Bronchial epithelial cell (primary cell): ENCODE measurements around the gene SLC1A4. TPM values are rescaled to one million over a fixed set of nuclear protein-coding genes. Genes with fewer than 3 reads are reported as not detected.
"Not testable (repeated sequence)": the region's sequence is repeated elsewhere in the genome, so short reads cannot be mapped to it uniquely, and the experiment has no call there.

Source experiments
- DNase-seq: peaks from one replicate; pipeline ENCODE4 v3.0.0-alpha.2; 2010; ENCODE audit warnings: low read depth
- FAIRE-seq: peaks from 2 replicates; lab custom pipeline; 2011; peaks lifted over from hg19 to GRCh38; lab: Jason Lieb, UNC
- H3K27me3 ChIP-seq: 2 replicates; pipeline ENCODE4 v1.5.1; 2011; ENCODE audit warnings: low read length; ENCODE audit not compliant: control insufficient read depth, insufficient read depth
- H3K36me3 ChIP-seq: 2 replicates; pipeline ENCODE4 v1.5.1; 2011; ENCODE audit warnings: low read length; ENCODE audit not compliant: control insufficient read depth, insufficient read depth
- H3K4me3 ChIP-seq: 2 replicates; pipeline ENCODE4 v1.5.1; 2011; ENCODE audit warnings: mild to moderate bottlenecking, low read depth, low read length, control low read depth
- total RNA-seq: library from RNA; depleted of rRNA; stranded (reverse); fragments of >200 nt; gene quantifications from 2 replicates; pipeline ENCODE4 v1.2.1, GENCODE V29; 2014
- TF ChIP-seq, protein P1 (sequence below): IDR thresholded peaks from 2 replicates; pipeline ENCODE4 v1.5.1; 2011; ENCODE audit warnings: mild to moderate bottlenecking, moderate library complexity, low read length, control low read depth, inconsistent platforms; ENCODE audit not compliant: insufficient read depth, severe bottlenecking

Gene SLC1A4
- total RNA-seq, 1 donor from 2014 or later, result 26.3 TPM

DNA sequence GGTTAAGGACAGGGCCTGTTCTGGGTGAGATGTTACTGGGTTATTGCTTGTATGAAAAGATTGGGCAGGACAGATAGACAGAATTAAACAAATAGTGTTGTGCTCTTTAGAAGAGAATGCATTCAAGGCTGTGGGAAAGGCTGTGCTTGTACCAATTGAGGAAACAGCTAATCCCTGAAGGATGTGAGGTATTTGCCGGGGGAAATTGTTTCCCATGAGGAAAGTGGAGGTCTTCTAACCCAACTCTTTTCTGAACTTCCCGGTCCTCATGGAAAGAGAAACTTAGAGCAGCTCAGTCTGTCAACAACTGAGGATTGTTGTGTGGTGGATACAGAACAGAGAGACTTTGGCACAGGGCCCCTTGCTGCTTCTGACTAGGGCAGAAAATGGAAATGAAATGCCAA is 9.5 kb downstream of the SLC1A4 start:
- TF ChIP-seq, protein P1, sequence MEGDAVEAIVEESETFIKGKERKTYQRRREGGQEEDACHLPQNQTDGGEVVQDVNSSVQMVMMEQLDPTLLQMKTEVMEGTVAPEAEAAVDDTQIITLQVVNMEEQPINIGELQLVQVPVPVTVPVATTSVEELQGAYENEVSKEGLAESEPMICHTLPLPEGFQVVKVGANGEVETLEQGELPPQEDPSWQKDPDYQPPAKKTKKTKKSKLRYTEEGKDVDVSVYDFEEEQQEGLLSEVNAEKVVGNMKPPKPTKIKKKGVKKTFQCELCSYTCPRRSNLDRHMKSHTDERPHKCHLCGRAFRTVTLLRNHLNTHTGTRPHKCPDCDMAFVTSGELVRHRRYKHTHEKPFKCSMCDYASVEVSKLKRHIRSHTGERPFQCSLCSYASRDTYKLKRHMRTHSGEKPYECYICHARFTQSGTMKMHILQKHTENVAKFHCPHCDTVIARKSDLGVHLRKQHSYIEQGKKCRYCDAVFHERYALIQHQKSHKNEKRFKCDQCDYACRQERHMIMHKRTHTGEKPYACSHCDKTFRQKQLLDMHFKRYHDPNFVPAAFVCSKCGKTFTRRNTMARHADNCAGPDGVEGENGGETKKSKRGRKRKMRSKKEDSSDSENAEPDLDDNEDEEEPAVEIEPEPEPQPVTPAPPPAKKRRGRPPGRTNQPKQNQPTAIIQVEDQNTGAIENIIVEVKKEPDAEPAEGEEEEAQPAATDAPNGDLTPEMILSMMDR, result no peak
- no peak for FAIRE-seq
- peaks cover 2% of the 10 kb centered on the region for H3K36me3 ChIP-seq

DNA sequence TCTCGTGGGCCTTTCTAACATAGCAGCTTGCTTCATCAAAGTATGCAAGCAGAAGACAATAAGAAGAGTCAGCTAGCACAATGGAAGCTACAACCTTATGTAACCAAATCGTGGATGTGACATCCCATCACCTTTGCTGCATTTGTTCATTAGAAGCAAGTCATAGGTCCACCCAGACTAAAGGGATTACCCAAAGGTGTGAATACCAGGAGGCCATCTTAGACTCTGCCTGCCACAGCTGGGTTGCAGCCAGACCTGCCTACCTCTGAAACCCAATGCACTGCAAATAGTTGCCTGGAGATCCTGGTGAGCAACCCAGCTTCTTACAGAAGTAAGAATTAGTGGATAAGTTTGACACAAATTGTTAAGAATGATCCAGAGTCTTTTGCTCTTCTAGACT is 10.6 kb downstream of the SLC1A4 start:
- Histone ChIP-seq H3K36me3 (peaks cover 2% of the 10 kb centered on the region), H3K27me3 (no peaks in the 10 kb centered on the region), H3K4me3 (no peak overlapping the region)
- FAIRE-seq (no peak), DNase-seq (no peak)
- TF ChIP-seq, protein P1, result no peak

More for the DNA sequence above, 9.5 kb downstream of the SLC1A4 start:
- H3K27me3 ChIP-seq, result no peaks in the 10 kb centered on the region
- no peak for DNase-seq
- no peak overlapping the region for H3K4me3 ChIP-seq

DNA sequence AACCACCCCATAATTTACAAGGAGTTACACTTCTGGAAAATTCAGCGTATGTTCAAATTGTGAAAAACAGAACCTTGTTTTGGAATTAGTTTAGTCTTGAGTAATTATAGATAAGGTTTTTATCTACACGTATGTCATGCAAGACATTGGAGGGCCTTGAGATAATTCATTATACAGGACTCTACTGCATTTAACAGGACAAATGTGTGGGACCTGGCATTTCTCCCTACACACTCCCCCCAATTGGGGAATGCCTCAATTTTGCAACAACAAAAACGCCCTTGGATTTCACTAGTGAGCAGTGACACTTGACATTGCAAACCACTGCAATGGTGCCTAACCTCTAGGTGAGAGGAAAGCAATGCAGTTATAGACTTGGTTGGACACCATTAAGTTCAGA is 11.4 kb downstream of the SLC1A4 start:
- H3K4me3 ChIP-seq, result no peak overlapping the region

DNA sequence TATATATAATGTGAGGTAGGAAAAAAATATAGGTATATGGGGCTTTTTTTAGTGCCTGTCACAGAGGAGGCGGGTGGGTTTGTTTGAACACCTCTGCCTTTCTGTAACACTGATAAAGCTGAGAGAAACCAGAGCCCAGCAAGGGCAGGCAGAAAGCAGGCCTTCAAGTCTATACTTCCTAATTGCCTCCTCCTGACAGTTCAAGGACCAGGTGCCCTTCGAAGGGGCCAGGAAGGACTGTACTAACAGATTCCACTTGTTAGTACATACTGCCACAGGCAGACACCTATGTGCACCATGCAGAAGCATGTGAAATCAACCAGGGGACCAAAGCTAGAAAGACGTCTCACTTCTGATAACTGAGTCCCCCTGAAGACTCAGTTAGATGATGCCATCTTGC is 13.8 kb downstream of the SLC1A4 start:
- TF ChIP-seq, protein P1, result no peak
- Histone ChIP-seq H3K36me3 (peaks cover 1% of the 10 kb centered on the region), H3K4me3 (no peak overlapping the region), H3K27me3 (no peaks in the 10 kb centered on the region)
- FAIRE-seq, result no peak
- DNase-seq, result no peak

More for the DNA sequence above, 11.4 kb downstream of the SLC1A4 start:
- FAIRE-seq, result no peak
- Histone ChIP-seq H3K27me3 (no peaks in the 10 kb centered on the region), H3K36me3 (peaks cover 2% of the 10 kb centered on the region)
- TF ChIP-seq, protein P1, result no peak
- no peak for DNase-seq

DNA sequence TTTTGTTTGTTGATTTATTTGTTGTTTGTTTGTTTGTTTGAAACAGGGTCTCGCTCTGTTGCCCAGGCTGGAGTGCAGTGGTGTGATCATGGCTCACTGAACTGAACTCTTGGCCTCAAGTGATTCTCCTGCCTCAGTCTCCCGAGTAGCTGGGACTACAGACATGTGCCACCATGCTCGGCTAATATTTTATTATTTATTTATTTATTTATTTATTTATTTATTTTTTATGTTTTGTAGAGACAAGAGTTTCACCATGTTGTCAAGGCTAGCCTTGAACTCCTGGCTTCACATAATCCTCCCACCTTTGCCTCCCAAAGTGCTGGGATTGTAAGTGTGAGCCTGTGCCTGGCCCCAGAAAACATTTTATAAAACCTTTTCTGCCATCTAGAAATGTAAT is 15.0 kb downstream of the SLC1A4 start:
- not testable (repeated sequence) for H3K36me3 ChIP-seq, H3K4me3 ChIP-seq, DNase-seq, FAIRE-seq, H3K27me3 ChIP-seq

DNA sequence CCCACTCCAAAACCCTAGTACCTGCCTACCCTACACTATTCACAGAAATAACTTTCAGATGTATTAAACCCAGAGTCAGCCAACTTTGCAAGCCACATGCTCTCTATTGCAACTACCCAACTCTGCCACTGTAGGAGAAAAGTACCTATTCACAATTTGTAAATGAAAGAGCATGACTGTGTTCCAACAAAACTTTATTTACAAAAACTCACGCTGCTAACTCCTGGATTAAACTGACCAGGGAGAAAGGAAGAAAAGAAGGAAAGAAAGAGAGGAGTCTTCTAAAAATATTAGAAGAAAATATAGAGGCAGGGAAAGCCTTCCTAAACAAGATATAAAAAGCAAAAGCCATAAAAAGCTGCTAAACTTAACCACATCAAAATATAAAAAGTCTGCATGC is 24.6 kb downstream of the SLC1A4 start:
- DNase-seq, result no peak
- TF ChIP-seq, protein P1, result no peak
- no peak for FAIRE-seq
- no peaks in the 10 kb centered on the region for H3K27me3 ChIP-seq
- H3K4me3 ChIP-seq, result no peak overlapping the region
- H3K36me3 ChIP-seq, result peaks cover 7% of the 10 kb centered on the region
